ENCODE data around the gene PDLIM3. TPM values are rescaled to one million over a fixed set of nuclear protein-coding genes. Genes with fewer than 3 reads are reported as not detected.

Gene PDLIM3
- 100 to 1,000 TPM; 131 to 771 (median 450) TPM for total RNA-seq

- Histone ChIP-seq H3K9me3 (no peaks in the 10 kb centered on the region), H3K4me3 (peak within 1 kb of the TSS; percentile 43 to 81), H3K4me1 (no peaks in the 10 kb centered on the region), H3K36me3 (no peaks in the 10 kb centered on the region), H3K27me3 (no peaks in the 10 kb centered on the region), H3K27ac (peak within 1 kb of the TSS; percentile 94 to 98)
- TF ChIP-seq POLR2A (IDR thresholded peaks at IDR 0.05) (peak; percentile 70 to 92), CTCF (IDR thresholded peaks at IDR 0.05) (peak in 1 of 4 experiments; percentile 4)
- peak; percentile 73 to 83 for DNase-seq
- intact Hi-C loops (cut with DNase I; ENCODE audit: low total_unique reads): no loop called here
Measured at GRCh38 chr4:185534866-185535611, at the start of gene PDLIM3. TSS of gene PDLIM3 (minus strand) at chr4:185535507. CDS start at chr4:185535434, 73 bp downstream.

GRCh38 chr4:185583813-185584212 is 48.5 kb upstream of the PDLIM3 start:
- H3K9me3 ChIP-seq: no peaks in the 10 kb centered on the region
- intact Hi-C loops (cut with DNase I; ENCODE audit: low total_unique reads): no loop called here
- H3K27me3 ChIP-seq: no peaks in the 10 kb centered on the region
- no peak overlapping the region for H3K4me3 ChIP-seq
- H3K4me1 ChIP-seq: no peaks in the 10 kb centered on the region
- TF ChIP-seq CTCF (IDR thresholded peaks at IDR 0.05) (no peak), POLR2A (IDR thresholded peaks at IDR 0.05) (no peak)
- no peak for DNase-seq
- H3K27ac ChIP-seq: no peak overlapping the region
- no peaks in the 10 kb centered on the region for H3K36me3 ChIP-seq

GRCh38 chr4:185582651-185583400 is 47.5 kb upstream of the PDLIM3 start:
- H3K27me3 ChIP-seq: no peaks in the 10 kb centered on the region
- no peaks in the 10 kb centered on the region for H3K9me3 ChIP-seq
- H3K36me3 ChIP-seq: no peaks in the 10 kb centered on the region
- H3K27ac ChIP-seq: no peak overlapping the region
- intact Hi-C loops (cut with DNase I; ENCODE audit: low total_unique reads): no loop called here
- DNase-seq: no peak
- H3K4me3 ChIP-seq: no peak overlapping the region
- no peaks in the 10 kb centered on the region for H3K4me1 ChIP-seq
- TF ChIP-seq CTCF (IDR thresholded peaks at IDR 0.05) (no peak), POLR2A (IDR thresholded peaks at IDR 0.05) (no peak)

- intact Hi-C loops (cut with DNase I; ENCODE audit: low total_unique reads): no loop called here
- no peak overlapping the region for H3K27ac ChIP-seq
- no peaks in the 10 kb centered on the region for H3K36me3 ChIP-seq
- no peak for DNase-seq
- H3K4me3 ChIP-seq: no peak overlapping the region
- H3K4me1 ChIP-seq: peaks cover 0 to 4% of the 10 kb centered on the region in 2 donors
- no peaks in the 10 kb centered on the region for H3K9me3 ChIP-seq
- no peaks in the 10 kb centered on the region for H3K27me3 ChIP-seq
- TF ChIP-seq CTCF (IDR thresholded peaks at IDR 0.05): no peak
- TF ChIP-seq POLR2A (IDR thresholded peaks at IDR 0.05): no peak
Measured at GRCh38 chr4:185580699-185581098, 45.4 kb upstream of the PDLIM3 start.

GRCh38 chr4:185578284-185578683 is 43.0 kb upstream of the PDLIM3 start:
- Histone ChIP-seq H3K4me1 (peaks cover 0 to 4% of the 10 kb centered on the region in 2 donors), H3K4me3 (no peak overlapping the region), H3K27me3 (no peaks in the 10 kb centered on the region), H3K36me3 (no peaks in the 10 kb centered on the region), H3K27ac (no peak overlapping the region), H3K9me3 (no peaks in the 10 kb centered on the region)
- no peak for DNase-seq
- intact Hi-C loops (cut with DNase I; ENCODE audit: low total_unique reads): no loop called here
- TF ChIP-seq POLR2A (IDR thresholded peaks at IDR 0.05): no peak
- TF ChIP-seq CTCF (IDR thresholded peaks at IDR 0.05): no peak

Data from uterus (tissue), 4 donors.